DOHH2 (cell line): Measurements from ENCODE around the gene SSH2.

Source experiments
- EZH2phosphoT487 ChIP-seq: fragments of 200-600 bp; sonication (generic); IDR thresholded peaks from 2 replicates; pipeline ENCODE4 v1.6.1; 2017; ENCODE audit warnings: borderline replicate concordance, mild to moderate bottlenecking, antibody characterized with exemption, low read length, moderate library complexity, mixed read lengths
- TF ChIP-seq, protein P1 (sequence below): fragments of 200-600 bp; sonication (generic); IDR thresholded peaks from one replicate; pipeline ENCODE4 v1.5.1; 2014; ENCODE audit warnings: antibody characterized with exemption, mild to moderate bottlenecking, low read depth, low read length; ENCODE audit not compliant: poor library complexity, severe bottlenecking

DNA sequence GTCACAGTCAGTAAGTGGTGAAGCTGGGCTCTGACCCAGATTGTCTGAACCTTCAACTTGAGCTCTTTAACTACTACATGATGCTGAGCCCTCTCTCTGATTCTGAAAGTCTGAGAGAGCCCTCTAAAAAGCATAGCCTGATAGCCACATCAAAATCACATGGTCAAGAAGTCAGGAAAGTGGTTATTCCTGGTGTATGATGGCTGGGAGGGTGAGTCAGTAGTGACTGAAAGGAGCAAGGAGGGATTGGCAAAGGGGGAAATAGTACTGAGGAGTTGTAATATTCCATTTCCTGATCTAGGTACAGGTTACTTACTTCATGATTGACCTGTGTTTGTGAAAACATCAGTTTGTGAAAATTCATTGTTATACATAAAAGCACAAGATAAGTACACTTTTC, 89.1 kb downstream of the SSH2 start:
- TF ChIP-seq, protein P1, sequence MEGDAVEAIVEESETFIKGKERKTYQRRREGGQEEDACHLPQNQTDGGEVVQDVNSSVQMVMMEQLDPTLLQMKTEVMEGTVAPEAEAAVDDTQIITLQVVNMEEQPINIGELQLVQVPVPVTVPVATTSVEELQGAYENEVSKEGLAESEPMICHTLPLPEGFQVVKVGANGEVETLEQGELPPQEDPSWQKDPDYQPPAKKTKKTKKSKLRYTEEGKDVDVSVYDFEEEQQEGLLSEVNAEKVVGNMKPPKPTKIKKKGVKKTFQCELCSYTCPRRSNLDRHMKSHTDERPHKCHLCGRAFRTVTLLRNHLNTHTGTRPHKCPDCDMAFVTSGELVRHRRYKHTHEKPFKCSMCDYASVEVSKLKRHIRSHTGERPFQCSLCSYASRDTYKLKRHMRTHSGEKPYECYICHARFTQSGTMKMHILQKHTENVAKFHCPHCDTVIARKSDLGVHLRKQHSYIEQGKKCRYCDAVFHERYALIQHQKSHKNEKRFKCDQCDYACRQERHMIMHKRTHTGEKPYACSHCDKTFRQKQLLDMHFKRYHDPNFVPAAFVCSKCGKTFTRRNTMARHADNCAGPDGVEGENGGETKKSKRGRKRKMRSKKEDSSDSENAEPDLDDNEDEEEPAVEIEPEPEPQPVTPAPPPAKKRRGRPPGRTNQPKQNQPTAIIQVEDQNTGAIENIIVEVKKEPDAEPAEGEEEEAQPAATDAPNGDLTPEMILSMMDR: no peak
- TF ChIP-seq EZH2phosphoT487: no peak
